Middle frontal gyrus (tissue), 1 donor: ENCODE measurements around the gene ABCB4.
"Not testable (repeated sequence)": the region's sequence is repeated elsewhere in the genome, so short reads cannot be mapped to it uniquely, and the experiment has no call there.

ENCODE experiments used
- DNase-seq: peaks from one replicate; pipeline ENCODE4 v3.0.0-alpha.2; 2015; ENCODE audit warnings: low spot score; ENCODE audit errors: extremely low spot score

Gene ABCB4

GRCh38 chr7:87476179-87476557 is 688 bp upstream of the ABCB4 start:
- DNase-seq: no peak

GRCh38 chr7:87474533-87475358 is 734 bp downstream of the ABCB4 start:
- no peak for DNase-seq

GRCh38 chr7:87473986-87474385 is 1.5 kb downstream of the ABCB4 start:
- DNase-seq: no peak

GRCh38 chr7:87473192-87473591 is 2.3 kb downstream of the ABCB4 start:
- DNase-seq: no peak

- no peak for DNase-seq
These were observed 4.0 kb downstream of the ABCB4 start for GRCh38 chr7:87471473-87471872.

GRCh38 chr7:87469204-87469603 is 6.3 kb downstream of the ABCB4 start:
- DNase-seq: not testable (repeated sequence)

GRCh38 chr7:87465534-87465880 is 10.0 kb downstream of the ABCB4 start:
- DNase-seq: not testable (repeated sequence)

GRCh38 chr7:87464830-87465533 is 10.5 kb downstream of the ABCB4 start:
- not testable (repeated sequence) for DNase-seq

- no peak for DNase-seq
These were observed 11.5 kb downstream of the ABCB4 start for GRCh38 chr7:87463982-87464381.

- DNase-seq: not testable (repeated sequence)
These were observed 15.0 kb downstream of the ABCB4 start for GRCh38 chr7:87460444-87460843.

- no peak for DNase-seq
These were observed 15.5 kb downstream of the ABCB4 start for GRCh38 chr7:87459941-87460340.

GRCh38 chr7:87458148-87458547 is 17.3 kb downstream of the ABCB4 start:
- DNase-seq: no peak

GRCh38 chr7:87456247-87456646 is 19.2 kb downstream of the ABCB4 start:
- DNase-seq: no peak

GRCh38 chr7:87452279-87452678 is 23.2 kb downstream of the ABCB4 start:
- DNase-seq: no peak

- DNase-seq: no peak
These were observed 24.3 kb downstream of the ABCB4 start for GRCh38 chr7:87451187-87451586.

GRCh38 chr7:87450706-87451105 is 24.8 kb downstream of the ABCB4 start:
- no peak for DNase-seq

- no peak for DNase-seq
These were observed 27.1 kb downstream of the ABCB4 start for GRCh38 chr7:87448388-87448787.

GRCh38 chr7:87447116-87447635 is 28.3 kb downstream of the ABCB4 start:
- no peak for DNase-seq

- no peak for DNase-seq
These were observed 29.6 kb downstream of the ABCB4 start for GRCh38 chr7:87445897-87446296.

- DNase-seq: no peak
These were observed 39.9 kb downstream of the ABCB4 start for GRCh38 chr7:87435546-87435945.

- no peak for DNase-seq
These were observed 42.9 kb downstream of the ABCB4 start for GRCh38 chr7:87432536-87432935.

- DNase-seq: no peak
These were observed 48.2 kb downstream of the ABCB4 start for GRCh38 chr7:87427288-87427687.

- no peak for DNase-seq
These were observed 49.3 kb downstream of the ABCB4 start for GRCh38 chr7:87426160-87426559.
